Upper lobe of left lung (tissue), 6 donors: Measurements from ENCODE around the gene CCT5. TPM values are rescaled to one million over a fixed set of nuclear protein-coding genes. Genes with fewer than 3 reads are reported as not detected.

Experiments
- ATAC-seq, 2 donors: fragments of 200-7000 bp; cut with Tn5 transposase; one replicate each; pipeline ENCODE4 v1.9.1; 2022; ENCODE audit warnings: mild to moderate bottlenecking in 2 of 2, moderate library complexity in 2 of 2; ENCODE audit not compliant: low FRiP score in 2 of 2
- DNase-seq, 2 donors: peaks; one replicate each; pipeline ENCODE4 v3.0.0-alpha.2; 2019 to 2020
- H3K27ac ChIP-seq, 4 donors: fragments of 200-600 bp; sonication (generic); one replicate each; pipeline ENCODE4 v1.5.1; 2016 to 2019
- H3K27me3 ChIP-seq, 4 donors: fragments of 200-600 bp; sonication (generic); one replicate each; pipeline ENCODE4 v1.5.1; 2017 to 2019
- H3K36me3 ChIP-seq, 4 donors: fragments of 200-600 bp; sonication (generic); one replicate each; pipeline ENCODE4 v1.5.1; 2016 to 2019
- H3K4me1 ChIP-seq, 4 donors: fragments of 200-600 bp; sonication (generic); one replicate each; pipeline ENCODE4 v1.5.1; 2018 to 2019
- H3K4me3 ChIP-seq, 4 donors: fragments of 200-600 bp; sonication (generic); one replicate each; pipeline ENCODE4 v1.5.1; 2017 to 2019; ENCODE audit warnings: mild to moderate bottlenecking in 2 of 4, moderate library complexity in 1 of 4
- H3K9me3 ChIP-seq, 4 donors: fragments of 200-600 bp; sonication (generic); one replicate each; pipeline ENCODE4 v1.5.1; 2018 to 2019
- EP300 ChIP-seq, 4 donors: sonication (generic); formaldehyde crosslinking; IDR thresholded peaks; one replicate each; pipeline ENCODE4 v1.5.1; 2017; ENCODE audit warnings: antibody characterized with exemption in 4 of 4, control low read depth in 2 of 4
- POLR2A ChIP-seq, 4 donors: fragments of 450-650 bp; IDR thresholded peaks; one replicate each; pipeline ENCODE4 v1.5.1; 2016 to 2017; ENCODE audit warnings: antibody characterized with exemption in 4 of 4, mild to moderate bottlenecking in 2 of 4
- POLR2AphosphoS5 ChIP-seq, 2 donors: sonication (generic); formaldehyde crosslinking; IDR thresholded peaks; one replicate each; pipeline ENCODE4 v1.5.1; 2017; ENCODE audit warnings: antibody characterized with exemption in 2 of 2
- WGBS, 2 donors: methylation state at CpG; one replicate each; pipeline ENCODE4 v1.1.5; 2017 to 2018; 5-methylcytosine and 5-hydroxymethylcytosine counted together
- total RNA-seq, 6 donors: library from RNA; depleted of rRNA in 4 of 6; stranded (reverse); fragments of >200 nt in 4 of 6; gene quantifications; one replicate each; pipeline versions ENCODE4 v1.1.0 to v1.2.1, GENCODE V29; 2016 to 2021
- TF ChIP-seq, protein P1 (sequence below), 6 experiments: fragments of 450-650 bp in 4 of 6; fragments of 200-600 bp in 2 of 6; sonication (generic) in 2 of 6; IDR thresholded peaks; one replicate each; pipeline ENCODE4 v1.5.1; 2016 to 2019; ENCODE audit warnings: antibody characterized with exemption in 6 of 6
- donor health status: DM: no; HTN: no; CAD: no; lungs with moderate emphysema.
- donor health status: DM: no; HTN: yes; CAD: no; lungs with severe emphysema.

CCT5 gene
- total RNA-seq, 6 donors from 2014 or later, result 33.5 to 191 (median 103) TPM

DNA sequence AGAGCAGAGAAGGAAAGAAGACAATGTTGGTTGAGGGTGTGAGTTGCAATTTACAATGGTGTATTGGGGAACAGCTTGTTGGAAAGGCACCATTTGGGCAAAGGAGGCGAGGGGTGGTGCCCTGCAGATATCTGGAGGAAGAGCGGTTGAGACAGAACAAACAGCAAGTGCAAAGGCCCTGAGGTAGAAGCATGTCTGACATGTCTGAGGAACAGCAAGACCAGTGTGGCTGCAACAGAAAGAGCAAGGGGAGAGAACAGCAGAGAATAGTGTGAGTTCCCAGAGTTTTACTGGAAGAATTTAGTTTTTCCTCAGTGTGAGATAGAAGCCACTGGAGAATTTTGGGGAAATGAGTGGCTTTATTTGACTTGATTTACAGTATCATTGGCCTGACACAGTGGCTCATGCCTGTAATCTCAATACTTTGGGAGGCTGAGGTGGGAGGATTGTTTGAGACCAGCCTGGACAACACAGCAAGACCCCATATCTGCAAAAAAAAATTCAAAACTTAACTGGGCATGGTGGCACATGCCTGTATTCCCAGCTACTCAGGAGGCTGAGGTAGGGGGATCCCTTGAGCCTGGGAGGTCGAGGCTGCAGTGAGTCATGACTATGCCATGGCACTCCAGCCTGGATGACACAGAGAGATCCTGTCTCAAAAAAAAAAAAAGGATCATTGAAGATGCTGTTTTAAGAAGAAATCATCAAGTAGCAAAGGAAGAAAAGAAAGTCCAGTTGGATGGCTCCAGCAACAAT is 44.0 kb downstream of the CCT5 start:
- DNase-seq, result no peak
- H3K36me3 ChIP-seq, result no peaks in the 10 kb centered on the region
- H3K4me3 ChIP-seq, result no peak overlapping the region
- 84 to 91% methylated on average over 3 of the region's 3 CpGs for WGBS, 2 donors
- H3K4me1 ChIP-seq, result peaks cover 0 to 8% (median 3%) of the 10 kb centered on the region in 4 donors
- TF ChIP-seq POLR2AphosphoS5 (IDR thresholded peaks at IDR 0.05), result no peak
- no peaks in the 10 kb centered on the region for H3K9me3 ChIP-seq
- H3K27ac ChIP-seq, result no peak overlapping the region
- H3K27me3 ChIP-seq, result no peaks in the 10 kb centered on the region
- ATAC-seq, result no peak

DNA sequence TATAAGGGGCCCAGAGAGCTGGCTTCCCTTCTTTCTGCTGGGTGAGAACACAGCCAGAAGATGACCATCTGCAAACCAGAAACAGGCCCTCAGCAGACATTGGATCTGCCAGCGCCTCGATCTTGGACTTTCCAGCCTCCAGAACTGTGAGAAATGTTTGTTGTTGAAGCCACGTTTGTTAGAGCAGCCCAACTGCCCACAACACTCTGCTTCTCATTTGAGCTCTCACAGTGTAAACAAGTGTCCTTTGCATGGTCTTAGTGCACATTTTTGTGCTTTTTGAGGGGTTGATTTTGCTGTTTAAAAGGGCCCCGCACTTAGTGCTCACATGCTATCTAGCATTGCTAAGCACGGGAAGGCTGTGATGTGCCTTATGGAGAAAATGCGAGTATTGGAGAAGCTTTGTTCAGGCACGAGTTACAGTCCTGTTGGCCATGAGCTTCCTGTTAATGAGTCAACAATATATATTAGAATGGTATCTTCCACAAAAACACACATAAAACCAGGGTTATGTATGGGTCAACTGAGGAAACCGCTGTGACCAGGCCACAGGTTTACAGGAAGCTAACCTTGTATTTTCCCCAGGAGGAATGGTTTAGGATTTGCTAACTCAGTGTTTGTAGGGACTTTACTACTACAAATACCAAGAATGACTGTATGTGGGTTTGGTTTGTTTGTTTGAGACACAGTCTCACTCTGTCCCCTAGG is 45.7 kb downstream of the CCT5 start:
- Histone ChIP-seq H3K4me3 (no peak overlapping the region), H3K27ac (no peak overlapping the region), H3K36me3 (no peaks in the 10 kb centered on the region), H3K4me1 (no peaks in the 10 kb centered on the region), H3K9me3 (no peaks in the 10 kb centered on the region), H3K27me3 (no peaks in the 10 kb centered on the region)
- no peak for ATAC-seq
- no peak for DNase-seq
- TF ChIP-seq POLR2AphosphoS5 (IDR thresholded peaks at IDR 0.05) (no peak), EP300 (IDR thresholded peaks at IDR 0.05) (no peak), POLR2A (IDR thresholded peaks at IDR 0.05) (no peak)
- TF ChIP-seq, protein P1, sequence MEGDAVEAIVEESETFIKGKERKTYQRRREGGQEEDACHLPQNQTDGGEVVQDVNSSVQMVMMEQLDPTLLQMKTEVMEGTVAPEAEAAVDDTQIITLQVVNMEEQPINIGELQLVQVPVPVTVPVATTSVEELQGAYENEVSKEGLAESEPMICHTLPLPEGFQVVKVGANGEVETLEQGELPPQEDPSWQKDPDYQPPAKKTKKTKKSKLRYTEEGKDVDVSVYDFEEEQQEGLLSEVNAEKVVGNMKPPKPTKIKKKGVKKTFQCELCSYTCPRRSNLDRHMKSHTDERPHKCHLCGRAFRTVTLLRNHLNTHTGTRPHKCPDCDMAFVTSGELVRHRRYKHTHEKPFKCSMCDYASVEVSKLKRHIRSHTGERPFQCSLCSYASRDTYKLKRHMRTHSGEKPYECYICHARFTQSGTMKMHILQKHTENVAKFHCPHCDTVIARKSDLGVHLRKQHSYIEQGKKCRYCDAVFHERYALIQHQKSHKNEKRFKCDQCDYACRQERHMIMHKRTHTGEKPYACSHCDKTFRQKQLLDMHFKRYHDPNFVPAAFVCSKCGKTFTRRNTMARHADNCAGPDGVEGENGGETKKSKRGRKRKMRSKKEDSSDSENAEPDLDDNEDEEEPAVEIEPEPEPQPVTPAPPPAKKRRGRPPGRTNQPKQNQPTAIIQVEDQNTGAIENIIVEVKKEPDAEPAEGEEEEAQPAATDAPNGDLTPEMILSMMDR (IDR thresholded peaks at IDR 0.05), result no peak
- 86 to 91% methylated on average over 7 to 8 of the region's 8 CpGs for WGBS, 2 donors

DNA sequence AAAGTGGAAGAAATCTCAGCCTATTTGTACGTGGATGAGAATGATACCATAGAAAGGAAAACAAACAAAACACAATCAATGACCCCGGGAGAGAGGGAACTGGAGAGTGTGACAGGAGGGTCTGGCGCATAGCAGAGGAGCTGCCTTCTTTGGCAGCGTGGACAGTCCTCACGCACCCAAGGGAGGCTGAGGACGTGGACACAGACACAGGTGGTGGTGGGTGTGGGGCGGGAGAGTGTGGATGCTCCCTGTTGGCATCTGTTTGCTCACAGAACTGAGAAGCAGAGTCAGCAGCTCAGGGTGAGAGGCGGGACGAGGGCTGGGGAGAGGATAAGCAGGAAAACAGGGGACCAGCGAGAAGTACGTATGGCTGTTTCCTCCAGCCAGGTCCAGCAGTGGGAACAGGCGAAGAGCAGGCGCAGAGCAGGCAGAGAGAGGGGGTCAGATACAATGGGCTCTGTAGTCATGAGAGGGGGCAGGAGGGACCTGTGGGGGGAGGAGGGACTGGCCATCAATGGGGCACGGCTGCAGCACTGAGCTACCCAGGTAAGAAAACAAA is 47.6 kb downstream of the CCT5 start:
- no peak for DNase-seq
- ATAC-seq, result no peak

DNA sequence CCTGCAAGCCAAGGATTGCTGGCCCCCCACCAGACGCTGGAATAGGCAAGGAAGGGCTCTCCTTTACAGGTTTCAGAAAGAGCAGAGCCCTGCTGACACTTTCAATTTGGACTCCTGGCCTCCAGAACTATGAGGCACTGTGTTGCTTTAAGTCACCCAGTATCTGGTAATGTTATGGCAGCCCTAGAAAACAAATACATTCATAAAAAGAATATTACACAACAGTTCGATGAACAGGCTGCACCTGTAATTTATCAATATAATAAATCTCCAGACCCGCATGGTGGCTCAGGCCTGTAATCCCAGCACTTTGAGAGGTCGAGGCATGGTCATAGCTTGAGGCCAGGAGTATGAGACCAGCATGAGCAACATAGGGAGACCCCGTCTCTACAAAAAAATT is 50.2 kb downstream of the CCT5 start:
- no peaks in the 10 kb centered on the region for H3K36me3 ChIP-seq
- no peaks in the 10 kb centered on the region for H3K27me3 ChIP-seq
- 89 to 95% methylated on average over 5 of the region's 5 CpGs for WGBS, 2 donors
- no peak overlapping the region for H3K27ac ChIP-seq
- ATAC-seq (no peak), DNase-seq (no peak)
- H3K4me1 ChIP-seq, result peaks cover 0 to 4% (median 0%) of the 10 kb centered on the region in 4 donors
- TF ChIP-seq EP300 (IDR thresholded peaks at IDR 0.05), result no peak
- TF ChIP-seq, protein P1 (IDR thresholded peaks at IDR 0.05), result no peak
- no peak for TF ChIP-seq POLR2AphosphoS5 (IDR thresholded peaks at IDR 0.05)
- no peak overlapping the region for H3K4me3 ChIP-seq
- H3K9me3 ChIP-seq, result no peaks in the 10 kb centered on the region

More for the DNA sequence above, 47.6 kb downstream of the CCT5 start:
- Histone ChIP-seq H3K4me1 (peaks cover 0 to 2% (median 0%) of the 10 kb centered on the region in 4 donors), H3K27me3 (no peaks in the 10 kb centered on the region), H3K9me3 (no peaks in the 10 kb centered on the region), H3K4me3 (no peak overlapping the region), H3K36me3 (no peaks in the 10 kb centered on the region), H3K27ac (no peak overlapping the region)
- WGBS, 2 donors, result 79 to 90% methylated on average over 14 of the region's 14 CpGs
- TF ChIP-seq POLR2AphosphoS5 (IDR thresholded peaks at IDR 0.05), result no peak
- TF ChIP-seq, protein P1 (IDR thresholded peaks at IDR 0.05), result no peak
- TF ChIP-seq POLR2A (IDR thresholded peaks at IDR 0.05), result no peak
- TF ChIP-seq EP300 (IDR thresholded peaks at IDR 0.05), result no peak

DNA sequence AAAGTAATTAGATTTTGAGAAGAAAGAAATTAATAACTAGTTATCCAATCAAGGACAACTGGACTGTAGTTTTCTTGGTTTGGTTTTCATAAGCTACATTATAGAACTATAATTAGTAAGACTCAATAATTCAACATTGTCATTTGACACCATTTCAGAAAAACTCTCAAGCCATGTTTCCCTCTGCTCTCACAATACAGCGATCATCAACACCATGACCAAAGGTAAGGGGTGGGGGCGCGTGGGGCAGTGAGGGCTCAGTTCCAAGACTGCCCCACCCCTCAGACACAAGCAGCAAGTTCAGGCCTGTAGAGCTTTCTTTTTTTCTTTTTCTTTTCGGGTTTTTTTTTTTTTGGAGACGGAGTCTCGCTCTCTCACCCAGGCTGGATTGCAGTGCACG is 51.2 kb downstream of the CCT5 start:
- 67 to 83% methylated on average over 7 of the region's 7 CpGs for WGBS, 2 donors
- Histone ChIP-seq H3K9me3 (no peaks in the 10 kb centered on the region), H3K27ac (peak overlapping the region in 1 of 4 donors; percentile 49), H3K36me3 (no peaks in the 10 kb centered on the region), H3K27me3 (no peaks in the 10 kb centered on the region), H3K4me3 (peak overlapping the region in 3 of 4 donors; percentile 14 to 20 (median 18)), H3K4me1 (peaks cover 0 to 5% (median 2%) of the 10 kb centered on the region in 4 donors)
- DNase-seq (no peak), ATAC-seq (no peak)
- TF ChIP-seq POLR2A (IDR thresholded peaks at IDR 0.05) (no peak), EP300 (IDR thresholded peaks at IDR 0.05) (no peak), POLR2AphosphoS5 (IDR thresholded peaks at IDR 0.05) (no peak)
- TF ChIP-seq, protein P1 (IDR thresholded peaks at IDR 0.05), result no peak
